H1 (cell line): ENCODE data around the gene C20orf173.

Source experiments
- CTCF ChIP-seq, 3 experiments: IDR thresholded peaks; 1 replicate in 2 of 3; 2 replicates in 1 of 3; pipeline versions ENCODE4 v1.5.1 to v1.6.1; 2011; ENCODE audit warnings: low read length in 3 of 3, mild to moderate bottlenecking in 3 of 3, inconsistent platforms in 2 of 3, low read depth in 1 of 3, moderate library complexity in 1 of 3; ENCODE audit not compliant: insufficient read depth in 1 of 3; ENCODE audit errors: control extremely low read depth in 1 of 3
- EZH2 ChIP-seq: fragments of 200-600 bp; sonication (generic); IDR thresholded peaks from 2 replicates; pipeline ENCODE4 v1.7.1; 2012; ENCODE audit warnings: low read depth, mild to moderate bottlenecking, moderate library complexity, low read length, inconsistent platforms; ENCODE audit not compliant: severe bottlenecking
- JUND ChIP-seq: IDR thresholded peaks from 2 replicates; pipeline ENCODE4 v1.6.1; 2011; ENCODE audit warnings: mild to moderate bottlenecking, improper control_type of control experiment, low read length
- MAX ChIP-seq: IDR thresholded peaks from 2 replicates; pipeline ENCODE4 v1.6.1; 2012; ENCODE audit warnings: inconsistent platforms
- POLR2AphosphoS5 ChIP-seq: IDR thresholded peaks from 2 replicates; pipeline ENCODE4 v1.6.1; 2011; ENCODE audit warnings: low read depth, low read length
- RAD21 ChIP-seq, 2 experiments: IDR thresholded peaks in 1 of 2; conservative IDR thresholded peaks in 1 of 2; 2 replicates each; pipeline ENCODE4 v1.6.1; 2011; ENCODE audit warnings: low read depth in 2 of 2, low read length in 2 of 2, improper control_type of control experiment in 1 of 2, inconsistent platforms in 1 of 2, mild to moderate bottlenecking in 1 of 2, moderate library complexity in 1 of 2
- USF2 ChIP-seq: IDR thresholded peaks from 2 replicates; pipeline ENCODE4 v1.6.1; 2011; ENCODE audit warnings: low read length, improper control_type of control experiment
- TF ChIP-seq, protein P1 (sequence below): IDR thresholded peaks from 2 replicates; pipeline ENCODE4 v1.6.1; 2012; ENCODE audit warnings: inconsistent platforms

GRCh38 chr20:35561268-35561667 is 31.8 kb upstream of the C20orf173 start:
- TF ChIP-seq CTCF (IDR thresholded peaks at IDR 0.05; ENCODE audit: control extremely low read depth in 1 of 3, insufficient read depth in 1 of 3, low read depth in 1 of 3, low read length in 3 of 3): peak; percentile 61 to 76 (median 61)
- TF ChIP-seq, protein P1, sequence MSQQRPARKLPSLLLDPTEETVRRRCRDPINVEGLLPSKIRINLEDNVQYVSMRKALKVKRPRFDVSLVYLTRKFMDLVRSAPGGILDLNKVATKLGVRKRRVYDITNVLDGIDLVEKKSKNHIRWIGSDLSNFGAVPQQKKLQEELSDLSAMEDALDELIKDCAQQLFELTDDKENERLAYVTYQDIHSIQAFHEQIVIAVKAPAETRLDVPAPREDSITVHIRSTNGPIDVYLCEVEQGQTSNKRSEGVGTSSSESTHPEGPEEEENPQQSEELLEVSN: no peak
- no peak for TF ChIP-seq USF2
- TF ChIP-seq JUND: no peak
- TF ChIP-seq RAD21 (IDR thresholded peaks at IDR 0.05 in 1 of 2, conservative IDR thresholded peaks at IDR 0.05 in 1 of 2; ENCODE audit: low read depth in 2 of 2, low read length in 2 of 2): peak; percentile 73 to 79
- no peak for TF ChIP-seq EZH2
- no peak for TF ChIP-seq MAX
- no peak for TF ChIP-seq POLR2AphosphoS5
